Liver (tissue), 9 donors: ENCODE data around the gene SEPHS2. TPM values are rescaled to one million over a fixed set of nuclear protein-coding genes. Genes with fewer than 3 reads are reported as not detected.

Source experiments
- DNase-seq: peaks from one replicate; pipeline ENCODE4 v3.0.0-alpha.2; 2017; ENCODE audit warnings: low spot score
- H3K27ac ChIP-seq, 2 donors: one replicate each; pipeline ENCODE4 v1.7.0; 2013; ENCODE audit warnings: inconsistent platforms in 2 of 2, low read length in 2 of 2, control low read depth in 1 of 2, low read depth in 1 of 2, mild to moderate bottlenecking in 1 of 2
- H3K27me3 ChIP-seq, 4 donors: one replicate each; pipeline versions ENCODE4 v1.6.1 to v1.7.0; 2013; ENCODE audit warnings: low read length in 3 of 4, inconsistent platforms in 1 of 4, mild to moderate bottlenecking in 1 of 4, moderate library complexity in 1 of 4; ENCODE audit not compliant: control insufficient read depth in 4 of 4, insufficient read depth in 4 of 4
- H3K36me3 ChIP-seq, 4 donors: one replicate each; pipeline versions ENCODE4 v1.6.1 to v1.7.0; 2013; ENCODE audit warnings: low read length in 3 of 4, mild to moderate bottlenecking in 3 of 4, low read depth in 1 of 4, moderate library complexity in 1 of 4; ENCODE audit not compliant: control insufficient read depth in 4 of 4, insufficient read depth in 3 of 4
- H3K4me1 ChIP-seq, 4 donors: one replicate each; pipeline versions ENCODE4 v1.6.1 to v1.7.0; 2013; ENCODE audit warnings: low read length in 3 of 4, mild to moderate bottlenecking in 3 of 4, moderate library complexity in 1 of 4; ENCODE audit not compliant: control insufficient read depth in 4 of 4, insufficient read depth in 4 of 4
- H3K4me3 ChIP-seq, 3 donors: one replicate each; pipeline versions ENCODE4 v1.6.1 to v1.7.0; 2013; ENCODE audit warnings: low read length in 3 of 3, control low read depth in 1 of 3, low read depth in 1 of 3, mild to moderate bottlenecking in 1 of 3
- H3K9ac ChIP-seq, 2 donors: one replicate each; pipeline ENCODE4 v1.7.0; 2013; ENCODE audit warnings: low read length in 2 of 2, mild to moderate bottlenecking in 2 of 2, moderate library complexity in 2 of 2, control low read depth in 1 of 2, low read depth in 1 of 2
- H3K9me3 ChIP-seq, 4 donors: one replicate each; pipeline versions ENCODE4 v1.6.1 to v1.7.0; 2013; ENCODE audit warnings: low read length in 3 of 4; ENCODE audit not compliant: control insufficient read depth in 4 of 4
- EGR1 ChIP-seq, 2 donors: IDR thresholded peaks; 2 replicates each; pipeline ENCODE4 v1.6.1; 2016 to 2018; ENCODE audit warnings: antibody characterized with exemption in 2 of 2, low read depth in 2 of 2
- FOXA2 ChIP-seq: IDR thresholded peaks from 2 replicates; pipeline ENCODE4 v1.6.1; 2016; ENCODE audit warnings: antibody characterized with exemption
- GABPA ChIP-seq, 2 donors: IDR thresholded peaks in 1 of 2; conservative IDR thresholded peaks in 1 of 2; 2 replicates each; pipeline ENCODE4 v1.6.1; 2016; ENCODE audit warnings: antibody characterized with exemption in 2 of 2, mild to moderate bottlenecking in 1 of 2, moderate library complexity in 1 of 2
- HNF4A ChIP-seq, 2 donors: conservative IDR thresholded peaks; 2 replicates each; pipeline ENCODE4 v1.6.1; 2016; ENCODE audit warnings: antibody characterized with exemption in 2 of 2, mild to moderate bottlenecking in 2 of 2
- HNF4G ChIP-seq: IDR thresholded peaks from 2 replicates; pipeline ENCODE4 v1.6.1; 2016; ENCODE audit warnings: antibody characterized with exemption
- JUND ChIP-seq, 2 donors: IDR thresholded peaks; 2 replicates each; pipeline ENCODE4 v1.6.1; 2016; ENCODE audit warnings: antibody characterized with exemption in 2 of 2
- NR2F2 ChIP-seq: IDR thresholded peaks from 2 replicates; pipeline ENCODE4 v1.6.1; 2016; ENCODE audit warnings: antibody characterized with exemption
- RAD21 ChIP-seq, 2 donors: IDR thresholded peaks; 2 replicates each; pipeline ENCODE4 v1.6.1; 2016; ENCODE audit warnings: antibody characterized with exemption in 2 of 2, mild to moderate bottlenecking in 2 of 2
- RXRA ChIP-seq, 2 donors: IDR thresholded peaks; 2 replicates each; pipeline ENCODE4 v1.6.1; 2017 to 2018; ENCODE audit warnings: antibody characterized with exemption in 2 of 2, mild to moderate bottlenecking in 1 of 2
- SP1 ChIP-seq: IDR thresholded peaks from 2 replicates; pipeline ENCODE4 v1.6.1; 2018; ENCODE audit warnings: antibody characterized with exemption, mild to moderate bottlenecking
- TAF1 ChIP-seq: conservative IDR thresholded peaks from 2 replicates; pipeline ENCODE4 v1.6.1; 2016; ENCODE audit warnings: antibody characterized with exemption, mild to moderate bottlenecking
- YY1 ChIP-seq: IDR thresholded peaks from 2 replicates; pipeline ENCODE4 v1.6.1; 2016; ENCODE audit warnings: antibody characterized with exemption, mild to moderate bottlenecking
- WGBS: extraction: QIAGEN DNeasy Blood & Tissue Kit; methylation state at CpG from one replicate; pipeline ENCODE4 v1.1.7; 2013; 5-methylcytosine and 5-hydroxymethylcytosine counted together
- polyA plus RNA-seq, 2 donors: library from polyadenylated mRNA; stranded (reverse) in 1 of 2; unstranded in 1 of 2; fragments of 200-250 nt in 1 of 2; fragments of >200 nt in 1 of 2; fragmentation: Nextera tagmentation in 1 of 2; extraction: Ambion mirVana in 1 of 2; gene quantifications; one replicate each; pipeline versions ENCODE4 v1.2.1 to v1.2.3, GENCODE V29; 2013 to 2015
- total RNA-seq, 2 donors: library from RNA; depleted of rRNA; stranded (reverse); fragments of >200 nt; gene quantifications; one replicate each; pipeline ENCODE4 v1.2.3, GENCODE V29; 2014
- TF ChIP-seq, protein P1 (sequence below): IDR thresholded peaks from 2 replicates; pipeline ENCODE4 v1.6.1; 2016; ENCODE audit warnings: antibody characterized with exemption
- TF ChIP-seq, protein P2 (sequence below): IDR thresholded peaks from 2 replicates; pipeline ENCODE4 v1.6.1; 2016; ENCODE audit warnings: antibody characterized with exemption, mild to moderate bottlenecking
- TF ChIP-seq, protein P3 (sequence below): IDR thresholded peaks from 2 replicates; pipeline ENCODE4 v1.6.1; 2016; ENCODE audit warnings: antibody characterized with exemption
- TF ChIP-seq, protein P4 (sequence below): IDR thresholded peaks from 2 replicates; pipeline ENCODE4 v1.6.1; 2016; ENCODE audit warnings: antibody characterized with exemption
- donor health status: healthy.
- donor health status: healthy.
- donor health status: healthy.
- donor health status: healthy.
- donor health status: healthy.

SEPHS2 gene
- total and polyA plus RNA-seq, 4 donors, result 50.1 to 241 (median 132) TPM

- peak overlapping the region; percentile 29 to 62 for H3K9ac ChIP-seq
- H3K4me1 ChIP-seq, result peaks cover 4 to 30% (median 18%) of the 10 kb centered on the region in 4 donors
These were observed 525 bp upstream of the SEPHS2 start for GRCh38 chr16:30446203-30446595.

GRCh38 chr16:30445149-30445407 lies 596 bp downstream of the SEPHS2 start:
- peak overlapping the region; percentile 92 to 98 for H3K9ac ChIP-seq
- no peak for TF ChIP-seq JUND (IDR thresholded peaks at IDR 0.05)
- no peak for TF ChIP-seq SP1
- no peak for TF ChIP-seq RAD21 (IDR thresholded peaks at IDR 0.05)
- TF ChIP-seq, protein P1, sequence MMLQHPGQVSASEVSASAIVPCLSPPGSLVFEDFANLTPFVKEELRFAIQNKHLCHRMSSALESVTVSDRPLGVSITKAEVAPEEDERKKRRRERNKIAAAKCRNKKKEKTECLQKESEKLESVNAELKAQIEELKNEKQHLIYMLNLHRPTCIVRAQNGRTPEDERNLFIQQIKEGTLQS, result no peak
- no peak for TF ChIP-seq TAF1
- TF ChIP-seq NR2F2, result no peak
- no peak for TF ChIP-seq GABPA (IDR thresholded peaks at IDR 0.05 in 1 of 2, conservative IDR thresholded peaks at IDR 0.05 in 1 of 2)
- TF ChIP-seq FOXA2, result no peak
- no peak for TF ChIP-seq EGR1 (IDR thresholded peaks at IDR 0.05; ENCODE audit: low read depth in 2 of 2)
- TF ChIP-seq, protein P2, sequence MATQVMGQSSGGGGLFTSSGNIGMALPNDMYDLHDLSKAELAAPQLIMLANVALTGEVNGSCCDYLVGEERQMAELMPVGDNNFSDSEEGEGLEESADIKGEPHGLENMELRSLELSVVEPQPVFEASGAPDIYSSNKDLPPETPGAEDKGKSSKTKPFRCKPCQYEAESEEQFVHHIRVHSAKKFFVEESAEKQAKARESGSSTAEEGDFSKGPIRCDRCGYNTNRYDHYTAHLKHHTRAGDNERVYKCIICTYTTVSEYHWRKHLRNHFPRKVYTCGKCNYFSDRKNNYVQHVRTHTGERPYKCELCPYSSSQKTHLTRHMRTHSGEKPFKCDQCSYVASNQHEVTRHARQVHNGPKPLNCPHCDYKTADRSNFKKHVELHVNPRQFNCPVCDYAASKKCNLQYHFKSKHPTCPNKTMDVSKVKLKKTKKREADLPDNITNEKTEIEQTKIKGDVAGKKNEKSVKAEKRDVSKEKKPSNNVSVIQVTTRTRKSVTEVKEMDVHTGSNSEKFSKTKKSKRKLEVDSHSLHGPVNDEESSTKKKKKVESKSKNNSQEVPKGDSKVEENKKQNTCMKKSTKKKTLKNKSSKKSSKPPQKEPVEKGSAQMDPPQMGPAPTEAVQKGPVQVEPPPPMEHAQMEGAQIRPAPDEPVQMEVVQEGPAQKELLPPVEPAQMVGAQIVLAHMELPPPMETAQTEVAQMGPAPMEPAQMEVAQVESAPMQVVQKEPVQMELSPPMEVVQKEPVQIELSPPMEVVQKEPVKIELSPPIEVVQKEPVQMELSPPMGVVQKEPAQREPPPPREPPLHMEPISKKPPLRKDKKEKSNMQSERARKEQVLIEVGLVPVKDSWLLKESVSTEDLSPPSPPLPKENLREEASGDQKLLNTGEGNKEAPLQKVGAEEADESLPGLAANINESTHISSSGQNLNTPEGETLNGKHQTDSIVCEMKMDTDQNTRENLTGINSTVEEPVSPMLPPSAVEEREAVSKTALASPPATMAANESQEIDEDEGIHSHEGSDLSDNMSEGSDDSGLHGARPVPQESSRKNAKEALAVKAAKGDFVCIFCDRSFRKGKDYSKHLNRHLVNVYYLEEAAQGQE, result no peak
- TF ChIP-seq HNF4A (conservative IDR thresholded peaks at IDR 0.05), result no peak
- TF ChIP-seq HNF4G, result no peak
- TF ChIP-seq, protein P3, sequence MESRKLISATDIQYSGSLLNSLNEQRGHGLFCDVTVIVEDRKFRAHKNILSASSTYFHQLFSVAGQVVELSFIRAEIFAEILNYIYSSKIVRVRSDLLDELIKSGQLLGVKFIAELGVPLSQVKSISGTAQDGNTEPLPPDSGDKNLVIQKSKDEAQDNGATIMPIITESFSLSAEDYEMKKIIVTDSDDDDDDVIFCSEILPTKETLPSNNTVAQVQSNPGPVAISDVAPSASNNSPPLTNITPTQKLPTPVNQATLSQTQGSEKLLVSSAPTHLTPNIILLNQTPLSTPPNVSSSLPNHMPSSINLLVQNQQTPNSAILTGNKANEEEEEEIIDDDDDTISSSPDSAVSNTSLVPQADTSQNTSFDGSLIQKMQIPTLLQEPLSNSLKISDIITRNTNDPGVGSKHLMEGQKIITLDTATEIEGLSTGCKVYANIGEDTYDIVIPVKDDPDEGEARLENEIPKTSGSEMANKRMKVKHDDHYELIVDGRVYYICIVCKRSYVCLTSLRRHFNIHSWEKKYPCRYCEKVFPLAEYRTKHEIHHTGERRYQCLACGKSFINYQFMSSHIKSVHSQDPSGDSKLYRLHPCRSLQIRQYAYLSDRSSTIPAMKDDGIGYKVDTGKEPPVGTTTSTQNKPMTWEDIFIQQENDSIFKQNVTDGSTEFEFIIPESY, result no peak
- TF ChIP-seq, protein P4, sequence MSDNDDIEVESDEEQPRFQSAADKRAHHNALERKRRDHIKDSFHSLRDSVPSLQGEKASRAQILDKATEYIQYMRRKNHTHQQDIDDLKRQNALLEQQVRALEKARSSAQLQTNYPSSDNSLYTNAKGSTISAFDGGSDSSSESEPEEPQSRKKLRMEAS, result no peak
- no peak for DNase-seq
- peak overlapping the region; percentile 85 to 99 (median 86) for H3K4me3 ChIP-seq
- H3K36me3 ChIP-seq, result peaks cover 0 to 2% (median 0%) of the 10 kb centered on the region in 4 donors
- WGBS, result 12% methylated on average over 11 of the region's 11 CpGs
- H3K9me3 ChIP-seq, result no peaks in the 10 kb centered on the region
- no peaks in the 10 kb centered on the region for H3K27me3 ChIP-seq
- peak overlapping the region; percentile 96 to 99 for H3K27ac ChIP-seq
- H3K4me1 ChIP-seq, result peaks cover 4 to 30% (median 18%) of the 10 kb centered on the region in 4 donors

More at GRCh38 chr16:30446203-30446595, 525 bp upstream of the SEPHS2 start:
- no peaks in the 10 kb centered on the region for H3K9me3 ChIP-seq
- H3K27ac ChIP-seq, result peak overlapping the region; percentile 96 to 99
- H3K36me3 ChIP-seq, result peaks cover 0 to 2% (median 0%) of the 10 kb centered on the region in 4 donors
- no peaks in the 10 kb centered on the region for H3K27me3 ChIP-seq
- 40% methylated on average over 10 of the region's 10 CpGs for WGBS
- no peak for DNase-seq
- TF ChIP-seq, protein P1, result peak; percentile 68
- TF ChIP-seq RXRA (IDR thresholded peaks at IDR 0.05), result peak; percentile 62 to 75
- peak in 1 of 2 donors; percentile 3 for TF ChIP-seq EGR1 (IDR thresholded peaks at IDR 0.05; ENCODE audit: low read depth in 2 of 2)
- TF ChIP-seq FOXA2, result no peak
- no peak for TF ChIP-seq HNF4G
- peak; percentile 29 for TF ChIP-seq YY1
- TF ChIP-seq, protein P2, result no peak
- TF ChIP-seq SP1, result peak; percentile 61
- TF ChIP-seq, protein P3, result peak; percentile 84
- TF ChIP-seq HNF4A (conservative IDR thresholded peaks at IDR 0.05), result peak in 1 of 2 donors; percentile 55
- peak in 1 of 2 donors; percentile 5 for TF ChIP-seq JUND (IDR thresholded peaks at IDR 0.05)
- TF ChIP-seq GABPA (IDR thresholded peaks at IDR 0.05 in 1 of 2, conservative IDR thresholded peaks at IDR 0.05 in 1 of 2), result peak in 1 of 2 donors; percentile 11
- peak overlapping the region in 2 of 3 donors; percentile 7 to 22 for H3K4me3 ChIP-seq
